Esophagus muscularis mucosa (tissue), 4 donors: ENCODE data around the gene TEAD1. TPM values are rescaled to one million over a fixed set of nuclear protein-coding genes. Genes with fewer than 3 reads are reported as not detected.

ENCODE experiments used
- DNase-seq: peaks from one replicate; pipeline ENCODE4 v3.0.0-alpha.2; 2017; ENCODE audit errors: extremely low spot score
- H3K27ac ChIP-seq, 4 donors: fragments of 200-600 bp; sonication (generic); replicated peaks in 1 of 4; 1 replicate in 3 of 4; 2 replicates in 1 of 4; pipeline ENCODE4 v1.5.1; 2016 to 2019; ENCODE audit warnings: mild to moderate bottlenecking in 1 of 4
- H3K27me3 ChIP-seq, 4 donors: fragments of 200-600 bp; sonication (generic); one replicate each; pipeline versions ENCODE4 v1.5.1 to v1.6.0; 2016 to 2019
- H3K36me3 ChIP-seq, 4 donors: fragments of 200-600 bp; sonication (generic); one replicate each; pipeline ENCODE4 v1.5.1; 2016 to 2019
- H3K4me1 ChIP-seq, 4 donors: fragments of 200-600 bp; sonication (generic); one replicate each; pipeline ENCODE4 v1.5.1; 2016 to 2019
- H3K4me3 ChIP-seq, 4 donors: fragments of 200-600 bp; sonication (generic); 1 replicate in 2 of 4; 2 replicates in 2 of 4; pipeline ENCODE4 v1.5.1; 2016 to 2019; ENCODE audit warnings: mild to moderate bottlenecking in 4 of 4, moderate library complexity in 1 of 4
- H3K9me3 ChIP-seq, 4 donors: fragments of 200-600 bp; sonication (generic); 1 replicate in 3 of 4; 2 replicates in 1 of 4; pipeline ENCODE4 v1.5.1; 2016 to 2019
- CTCF ChIP-seq, 3 experiments: fragments of 200-600 bp in 2 of 3; fragments of 450-650 bp in 1 of 3; sonication (generic) in 2 of 3; IDR thresholded peaks; one replicate each; pipeline ENCODE4 v1.5.1; 2017 to 2019; ENCODE audit warnings: antibody characterized with exemption in 3 of 3, mild to moderate bottlenecking in 2 of 3, moderate library complexity in 1 of 3
- EP300 ChIP-seq: sonication (generic); formaldehyde crosslinking; IDR thresholded peaks from one replicate; pipeline ENCODE4 v1.6.1; 2017; ENCODE audit warnings: antibody characterized with exemption
- POLR2A ChIP-seq: fragments of 450-650 bp; IDR thresholded peaks from one replicate; pipeline ENCODE4 v1.6.1; 2017; ENCODE audit warnings: antibody characterized with exemption, moderate library complexity, mild to moderate bottlenecking, low read depth
- POLR2AphosphoS5 ChIP-seq, 2 donors: sonication (generic); formaldehyde crosslinking; IDR thresholded peaks; one replicate each; pipeline ENCODE4 v1.6.1; 2017; ENCODE audit warnings: antibody characterized with exemption in 2 of 2
- WGBS: methylation state at CpG from one replicate; pipeline ENCODE4 v1.1.5; 2018; 5-methylcytosine and 5-hydroxymethylcytosine counted together
- intact Hi-C: fragments of 100-400 bp; cut with DNase I; formaldehyde crosslinking; loops from one replicate; pipeline ENCODE4 v1.15.1; 2023
- total RNA-seq, 4 donors: library from RNA; depleted of rRNA; stranded (reverse); fragments of >200 nt; gene quantifications; one replicate each; pipeline versions ENCODE4 v1.1.0 to v1.2.1, GENCODE V29; 2016

TEAD1 gene
- total RNA-seq, 4 donors from 2014 or later: 147 to 307 (median 232) TPM

- peaks cover 5 to 30% (median 29%) of the 10 kb centered on the region in 4 donors for H3K4me1 ChIP-seq
- no peak overlapping the region for H3K4me3 ChIP-seq
- H3K36me3 ChIP-seq: no peaks in the 10 kb centered on the region
- DNase-seq: no peak
- no peaks in the 10 kb centered on the region for H3K9me3 ChIP-seq
- no peaks in the 10 kb centered on the region for H3K27me3 ChIP-seq
- no peak overlapping the region for H3K27ac ChIP-seq
- WGBS: 96% methylated on average over 3 of the region's 3 CpGs
- intact Hi-C loops: no loop called here
- no peak for TF ChIP-seq POLR2AphosphoS5 (IDR thresholded peaks at IDR 0.05)
- TF ChIP-seq POLR2A: no peak
- no peak for TF ChIP-seq CTCF (IDR thresholded peaks at IDR 0.05)
- TF ChIP-seq EP300: no peak
Observed at GRCh38 chr11:12859872-12860657, 185.8 kb downstream of the TEAD1 start.

GRCh38 chr11:12860827-12861226 is 186.6 kb downstream of the TEAD1 start:
- intact Hi-C loops: no loop called here
- Histone ChIP-seq H3K27me3 (no peaks in the 10 kb centered on the region), H3K4me1 (peaks cover 6 to 34% (median 31%) of the 10 kb centered on the region in 4 donors), H3K36me3 (no peaks in the 10 kb centered on the region), H3K9me3 (no peaks in the 10 kb centered on the region), H3K4me3 (no peak overlapping the region), H3K27ac (no peak overlapping the region)
- no peak for TF ChIP-seq POLR2A
- TF ChIP-seq POLR2AphosphoS5 (IDR thresholded peaks at IDR 0.05): no peak
- TF ChIP-seq EP300: no peak
- no peak for TF ChIP-seq CTCF (IDR thresholded peaks at IDR 0.05)
- no peak for DNase-seq
- WGBS: 91% methylated on average over 2 of the region's 2 CpGs

GRCh38 chr11:12862696-12863469 is 188.7 kb downstream of the TEAD1 start:
- no peaks in the 10 kb centered on the region for H3K9me3 ChIP-seq
- TF ChIP-seq EP300: no peak
- no peak for TF ChIP-seq CTCF (IDR thresholded peaks at IDR 0.05)
- peak in 1 of 2 donors; percentile 13 for TF ChIP-seq POLR2AphosphoS5 (IDR thresholded peaks at IDR 0.05)
- TF ChIP-seq POLR2A: no peak
- H3K27ac ChIP-seq: peak overlapping the region; percentile 25 to 59 (median 40)
- H3K4me3 ChIP-seq: peak overlapping the region in 3 of 4 donors; percentile 2 to 17 (median 12)
- H3K4me1 ChIP-seq: peaks cover 8 to 42% (median 34%) of the 10 kb centered on the region in 4 donors
- intact Hi-C loops: no loop called here
- H3K27me3 ChIP-seq: no peaks in the 10 kb centered on the region
- H3K36me3 ChIP-seq: no peaks in the 10 kb centered on the region
- DNase-seq: no peak
- 37% methylated on average over 13 of the region's 13 CpGs for WGBS

GRCh38 chr11:12863605-12864121 is 189.4 kb downstream of the TEAD1 start:
- TF ChIP-seq POLR2A: no peak
- TF ChIP-seq EP300: no peak
- no peak for TF ChIP-seq CTCF (IDR thresholded peaks at IDR 0.05)
- no peak for TF ChIP-seq POLR2AphosphoS5 (IDR thresholded peaks at IDR 0.05)
- H3K36me3 ChIP-seq: no peaks in the 10 kb centered on the region
- intact Hi-C loops: no loop called here
- H3K4me3 ChIP-seq: peak overlapping the region in 1 of 4 donors; percentile 2
- peaks cover 8 to 49% (median 42%) of the 10 kb centered on the region in 4 donors for H3K4me1 ChIP-seq
- no peaks in the 10 kb centered on the region for H3K9me3 ChIP-seq
- H3K27ac ChIP-seq: peak overlapping the region; percentile 25 to 59 (median 40)
- WGBS: 75% methylated on average over 9 of the region's 9 CpGs
- H3K27me3 ChIP-seq: no peaks in the 10 kb centered on the region
- no peak for DNase-seq
